Muscle layer of duodenum (tissue), 2 donors: ENCODE data around the gene OR51B2.

Experiments used
- H3K27ac ChIP-seq: one replicate; pipeline ENCODE4 v1.7.0; 2013; ENCODE audit warnings: mild to moderate bottlenecking, low read length
- H3K27me3 ChIP-seq: one replicate; pipeline ENCODE4 v1.7.0; 2013; ENCODE audit warnings: low read depth, mild to moderate bottlenecking, control low read depth, low read length
- H3K36me3 ChIP-seq, 2 donors: one replicate each; pipeline ENCODE4 v1.7.0; 2013; ENCODE audit warnings: low read length in 2 of 2, control low read depth in 1 of 2, mild to moderate bottlenecking in 1 of 2; ENCODE audit not compliant: insufficient read depth in 2 of 2, control insufficient read depth in 1 of 2
- H3K4me1 ChIP-seq, 2 donors: one replicate each; pipeline ENCODE4 v1.7.0; 2013; ENCODE audit warnings: low read length in 2 of 2, mild to moderate bottlenecking in 2 of 2, control low read depth in 1 of 2, moderate library complexity in 1 of 2; ENCODE audit not compliant: insufficient read depth in 2 of 2, control insufficient read depth in 1 of 2
- H3K4me3 ChIP-seq, 2 donors: one replicate each; pipeline ENCODE4 v1.7.0; 2013; ENCODE audit warnings: low read length in 2 of 2, low read depth in 1 of 2, mild to moderate bottlenecking in 1 of 2
- H3K9me3 ChIP-seq, 2 donors: one replicate each; pipeline ENCODE4 v1.7.0; 2013; ENCODE audit warnings: low read length in 2 of 2, control low read depth in 1 of 2, mild to moderate bottlenecking in 1 of 2; ENCODE audit not compliant: control insufficient read depth in 1 of 2
- donor health status: healthy.

Gene OR51B2

DNA sequence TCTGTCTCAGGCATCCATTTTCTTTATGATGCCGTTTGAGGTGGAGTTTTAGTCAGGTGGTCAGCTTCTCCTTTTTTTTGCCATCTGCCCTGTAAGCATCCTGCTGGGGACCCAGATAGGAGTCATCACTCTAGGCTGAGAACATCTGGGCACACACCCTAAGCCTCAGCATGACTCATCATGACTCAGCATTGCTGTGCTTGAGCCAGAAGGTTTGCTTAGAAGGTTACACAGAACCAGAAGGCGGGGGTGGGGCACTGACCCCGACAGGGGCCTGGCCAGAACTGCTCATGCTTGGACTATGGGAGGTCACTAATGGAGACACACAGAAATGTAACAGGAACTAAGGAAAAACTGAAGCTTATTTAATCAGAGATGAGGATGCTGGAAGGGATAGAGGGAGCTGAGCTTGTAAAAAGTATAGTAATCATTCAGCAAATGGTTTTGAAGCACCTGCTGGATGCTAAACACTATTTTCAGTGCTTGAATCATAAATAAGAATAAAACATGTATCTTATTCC lies 43.5 kb downstream of the OR51B2 start:
- H3K9me3 ChIP-seq: no peaks in the 10 kb centered on the region
- no peak overlapping the region for H3K27ac ChIP-seq
- H3K36me3 ChIP-seq: no peaks in the 10 kb centered on the region
- H3K27me3 ChIP-seq: no peaks in the 10 kb centered on the region
- no peaks in the 10 kb centered on the region for H3K4me1 ChIP-seq
- no peak overlapping the region for H3K4me3 ChIP-seq

- Histone ChIP-seq H3K4me3 (no peak overlapping the region), H3K4me1 (no peaks in the 10 kb centered on the region), H3K9me3 (no peaks in the 10 kb centered on the region), H3K27me3 (no peaks in the 10 kb centered on the region), H3K36me3 (no peaks in the 10 kb centered on the region), H3K27ac (no peak overlapping the region)
These were observed 44.5 kb downstream of the OR51B2 start for GRCh38 chr11:5279471-5280090.

GRCh38 chr11:5277807-5278382 lies 46.2 kb downstream of the OR51B2 start:
- H3K4me3 ChIP-seq: no peak overlapping the region
- H3K9me3 ChIP-seq: no peaks in the 10 kb centered on the region
- H3K4me1 ChIP-seq: no peaks in the 10 kb centered on the region
- no peaks in the 10 kb centered on the region for H3K27me3 ChIP-seq
- no peaks in the 10 kb centered on the region for H3K36me3 ChIP-seq
- H3K27ac ChIP-seq: no peak overlapping the region

DNA sequence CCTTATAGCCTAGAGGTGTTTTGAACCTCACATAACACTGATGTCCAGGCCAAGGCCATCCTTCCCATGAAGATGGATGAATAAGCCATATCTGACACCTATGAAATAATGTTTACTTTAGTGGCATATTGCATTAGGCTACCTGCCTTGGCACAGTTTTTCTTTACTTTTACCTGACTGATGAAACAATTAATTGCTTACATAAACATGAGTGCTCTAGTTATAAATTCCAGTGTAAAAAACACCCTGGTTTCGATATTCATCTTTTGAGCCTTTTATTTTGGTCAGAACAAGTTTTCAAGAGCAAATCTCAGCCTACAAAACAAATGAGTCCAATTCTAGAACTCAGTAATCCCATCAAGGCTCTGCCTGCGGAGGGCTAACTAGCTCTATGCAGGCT lies 47.4 kb downstream of the OR51B2 start:
- no peaks in the 10 kb centered on the region for H3K4me1 ChIP-seq
- H3K4me3 ChIP-seq: no peak overlapping the region
- no peaks in the 10 kb centered on the region for H3K9me3 ChIP-seq
- H3K36me3 ChIP-seq: no peaks in the 10 kb centered on the region
- H3K27me3 ChIP-seq: no peaks in the 10 kb centered on the region
- no peak overlapping the region for H3K27ac ChIP-seq

DNA sequence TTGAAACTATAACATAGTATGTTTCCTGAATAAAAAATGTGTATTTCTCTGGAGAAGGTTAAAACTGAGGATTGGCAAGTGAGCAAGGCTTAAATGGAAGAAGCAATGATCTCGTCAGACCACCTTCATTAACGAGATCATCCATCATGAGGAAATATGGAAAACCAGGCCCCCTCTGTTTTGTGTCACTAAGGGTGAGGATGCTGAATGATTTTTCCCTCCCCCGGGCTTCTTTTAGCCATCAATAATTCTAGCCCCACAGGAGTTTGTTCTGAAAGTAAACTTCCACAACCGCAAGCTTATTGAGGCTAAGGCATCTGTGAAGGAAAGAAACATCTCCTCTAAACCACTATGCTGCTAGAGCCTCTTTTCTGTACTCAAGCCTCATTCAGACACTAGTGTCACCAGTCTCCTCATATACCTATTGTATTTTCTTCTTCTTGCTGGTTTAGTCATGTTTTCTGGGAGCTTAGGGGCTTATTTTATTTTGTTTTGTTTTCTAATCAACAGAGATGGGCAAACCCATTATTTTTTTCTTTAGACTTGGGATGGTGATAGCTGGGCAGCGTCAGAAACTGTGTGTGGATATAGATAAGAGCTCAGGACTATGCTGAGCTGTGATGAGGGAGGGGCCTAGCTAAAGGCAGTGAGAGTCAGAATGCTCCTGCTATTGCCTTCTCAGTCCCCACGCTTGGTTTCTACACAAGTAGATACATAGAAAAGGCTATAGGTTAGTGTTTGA lies 48.6 kb downstream of the OR51B2 start:
- Histone ChIP-seq H3K9me3 (no peaks in the 10 kb centered on the region), H3K27me3 (no peaks in the 10 kb centered on the region), H3K27ac (no peak overlapping the region), H3K36me3 (no peaks in the 10 kb centered on the region), H3K4me1 (no peaks in the 10 kb centered on the region), H3K4me3 (no peak overlapping the region)

DNA sequence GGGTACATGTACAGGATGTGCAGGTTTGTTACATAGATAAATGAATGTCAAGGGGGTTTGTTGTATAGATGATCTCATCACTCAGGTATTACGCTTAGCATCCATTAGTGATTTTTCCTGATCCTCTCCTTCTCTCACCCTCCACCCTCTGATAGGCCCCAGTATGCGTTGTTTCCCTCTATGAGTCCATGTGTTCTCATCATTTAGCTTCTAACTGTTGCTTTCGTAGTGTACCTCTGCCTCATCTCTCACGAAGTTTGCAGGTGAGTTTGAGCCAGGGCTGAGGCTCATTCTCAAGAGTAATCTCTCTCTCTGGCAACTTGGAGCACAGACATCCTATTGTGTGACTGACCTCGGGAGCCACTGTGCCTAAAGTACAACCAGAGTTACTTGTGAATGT lies 49.7 kb downstream of the OR51B2 start:
- H3K4me1 ChIP-seq: no peaks in the 10 kb centered on the region
- H3K27ac ChIP-seq: no peak overlapping the region
- no peaks in the 10 kb centered on the region for H3K9me3 ChIP-seq
- H3K27me3 ChIP-seq: no peaks in the 10 kb centered on the region
- no peaks in the 10 kb centered on the region for H3K36me3 ChIP-seq
- H3K4me3 ChIP-seq: no peak overlapping the region
